GM19463 (cell line): ENCODE data around the gene EYA3.

Source experiments
- ATAC-seq: cut with Tn5 transposase; IDR thresholded peaks from one replicate; pipeline ENCODE4 v1.9.1; 2021; ENCODE audit warnings: mild to moderate bottlenecking, moderate library complexity; ENCODE audit not compliant: unreplicated experiment

Gene EYA3

GRCh38 chr1:27973771-27974416 lies 114.5 kb downstream of the EYA3 start:
- no peak for ATAC-seq

GRCh38 chr1:27972141-27972540 lies 116.3 kb downstream of the EYA3 start:
- no peak for ATAC-seq

GRCh38 chr1:27971674-27972073 lies 116.7 kb downstream of the EYA3 start:
- no peak for ATAC-seq

GRCh38 chr1:27970401-27970800 lies 118.0 kb downstream of the EYA3 start:
- no peak for ATAC-seq

GRCh38 chr1:27968692-27969091 lies 119.7 kb downstream of the EYA3 start:
- ATAC-seq: no peak

GRCh38 chr1:27967884-27968466 lies 120.4 kb downstream of the EYA3 start:
- ATAC-seq: no peak

GRCh38 chr1:27967106-27967883 lies 121.1 kb downstream of the EYA3 start:
- ATAC-seq: no peak

GRCh38 chr1:27966402-27967105 lies 121.9 kb downstream of the EYA3 start:
- ATAC-seq: no peak

- ATAC-seq: no peak
Observed at GRCh38 chr1:27963393-27963792, 125.0 kb downstream of the EYA3 start.

GRCh38 chr1:27961646-27962221 lies 126.7 kb downstream of the EYA3 start:
- ATAC-seq: no peak

- no peak for ATAC-seq
Observed at GRCh38 chr1:27960762-27961645, 127.4 kb downstream of the EYA3 start.

GRCh38 chr1:27959792-27960603 lies 128.4 kb downstream of the EYA3 start, which contains the start of gene XKR8:
Gene XKR8, plus strand, starts transcription at chr1:27959973. Its CDS starts 97 bp downstream, at chr1:27960070.
- peak; percentile 88 for ATAC-seq

GRCh38 chr1:27958513-27958912 lies 129.9 kb downstream of the EYA3 start:
- no peak for ATAC-seq

- no peak for ATAC-seq
Observed at GRCh38 chr1:27957655-27958054, 130.8 kb downstream of the EYA3 start.

- ATAC-seq: no peak
Observed at GRCh38 chr1:27956761-27957160, 131.6 kb downstream of the EYA3 start.

GRCh38 chr1:27955076-27955475 lies 133.3 kb downstream of the EYA3 start:
- ATAC-seq: no peak

- no peak for ATAC-seq
Observed at GRCh38 chr1:27954186-27954585, 134.2 kb downstream of the EYA3 start.

- no peak for ATAC-seq
Observed at GRCh38 chr1:27952147-27952546, 136.3 kb downstream of the EYA3 start.

- ATAC-seq: no peak
Observed at GRCh38 chr1:27951396-27951795, 137.0 kb downstream of the EYA3 start.
